ENCODE measurements around the gene ZSCAN1.

GRCh38 chr19:58086825-58087710 is 53.2 kb downstream of the ZSCAN1 start:
- TF ChIP-seq POLR2AphosphoS5 (IDR thresholded peaks at IDR 0.05; ENCODE audit: borderline replicate concordance, low read depth, low read length), result no peak
- TF ChIP-seq EZH2 (IDR thresholded peaks at IDR 0.05), result no peak

All from SK-N-MC (cell line).